Measurements from ENCODE around the gene INTS13. TPM values are rescaled to one million over a fixed set of nuclear protein-coding genes. Genes with fewer than 3 reads are reported as not detected.

INTS13 gene
- total RNA-seq, 1 donor from 2014 or later, result 14.1 TPM

DNA sequence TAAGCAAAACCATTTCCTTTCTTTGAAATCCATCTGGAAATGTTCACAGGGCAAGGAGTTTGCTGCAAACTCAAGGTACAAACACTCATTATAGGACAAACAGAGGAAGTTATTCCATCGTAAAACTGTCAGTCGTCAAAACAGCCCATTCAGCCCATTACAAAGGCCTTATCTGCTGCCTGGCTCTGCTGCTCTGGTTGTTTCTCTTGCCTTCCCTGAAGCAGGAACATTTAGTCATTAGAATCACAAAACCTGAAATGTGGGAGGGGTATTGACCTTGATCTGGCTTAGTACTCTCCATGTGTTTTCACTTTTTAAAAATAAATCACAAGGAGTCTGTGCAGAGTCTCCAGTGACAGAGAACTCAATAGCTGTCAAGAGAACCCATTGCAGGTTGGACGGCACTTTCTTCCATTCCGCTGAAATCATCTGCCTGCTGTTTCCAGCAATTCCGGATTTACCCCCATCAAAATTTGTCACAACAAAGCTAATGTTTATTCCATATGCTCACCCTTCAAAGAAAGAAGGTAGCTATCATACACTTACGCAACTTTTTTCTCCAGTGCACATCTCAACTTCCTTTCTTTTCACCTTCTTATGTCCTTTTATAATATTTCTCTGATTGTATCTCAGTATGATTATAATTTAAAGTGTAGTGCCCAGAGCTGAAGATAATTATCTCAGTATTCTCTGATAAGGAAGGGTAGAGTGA lies 80.2 kb downstream of the INTS13 start:
- ATAC-seq (no peak), DNase-seq (no peak)
- no peaks in the 10 kb centered on the region for H3K9me3 ChIP-seq
- no peaks in the 10 kb centered on the region for H3K36me3 ChIP-seq
- H3K27me3 ChIP-seq (ENCODE audit: low read depth), result no peaks in the 10 kb centered on the region
- H3K4me1 ChIP-seq, result peaks cover 10% of the 10 kb centered on the region
- no peak overlapping the region for H3K27ac ChIP-seq
- TF ChIP-seq, protein P1, sequence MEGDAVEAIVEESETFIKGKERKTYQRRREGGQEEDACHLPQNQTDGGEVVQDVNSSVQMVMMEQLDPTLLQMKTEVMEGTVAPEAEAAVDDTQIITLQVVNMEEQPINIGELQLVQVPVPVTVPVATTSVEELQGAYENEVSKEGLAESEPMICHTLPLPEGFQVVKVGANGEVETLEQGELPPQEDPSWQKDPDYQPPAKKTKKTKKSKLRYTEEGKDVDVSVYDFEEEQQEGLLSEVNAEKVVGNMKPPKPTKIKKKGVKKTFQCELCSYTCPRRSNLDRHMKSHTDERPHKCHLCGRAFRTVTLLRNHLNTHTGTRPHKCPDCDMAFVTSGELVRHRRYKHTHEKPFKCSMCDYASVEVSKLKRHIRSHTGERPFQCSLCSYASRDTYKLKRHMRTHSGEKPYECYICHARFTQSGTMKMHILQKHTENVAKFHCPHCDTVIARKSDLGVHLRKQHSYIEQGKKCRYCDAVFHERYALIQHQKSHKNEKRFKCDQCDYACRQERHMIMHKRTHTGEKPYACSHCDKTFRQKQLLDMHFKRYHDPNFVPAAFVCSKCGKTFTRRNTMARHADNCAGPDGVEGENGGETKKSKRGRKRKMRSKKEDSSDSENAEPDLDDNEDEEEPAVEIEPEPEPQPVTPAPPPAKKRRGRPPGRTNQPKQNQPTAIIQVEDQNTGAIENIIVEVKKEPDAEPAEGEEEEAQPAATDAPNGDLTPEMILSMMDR (IDR thresholded peaks at IDR 0.05), result no peak
- no peak overlapping the region for H3K4me3 ChIP-seq
- intact Hi-C loops (cut with DNase I), result no loop called here

DNA sequence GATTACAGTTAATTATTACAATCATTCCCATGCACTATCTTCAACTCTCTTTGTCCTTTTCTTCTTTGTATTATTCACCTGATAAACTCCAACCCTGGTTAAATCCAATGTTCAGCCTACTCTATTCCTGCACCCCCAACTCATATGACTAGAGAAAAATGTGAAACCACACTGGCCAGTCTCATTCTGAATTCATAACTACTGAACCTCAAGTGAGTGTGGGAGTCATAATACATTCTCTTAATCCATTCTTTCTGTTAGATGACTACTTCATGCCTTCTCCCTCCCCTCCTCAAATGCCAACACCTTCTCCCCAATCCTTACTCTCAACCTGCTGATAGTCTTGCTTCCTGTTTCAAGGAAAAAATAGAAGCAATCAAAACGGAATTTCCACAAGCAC lies 82.4 kb downstream of the INTS13 start:
- intact Hi-C loops (cut with DNase I), result no loop called here
- no peak for ATAC-seq
- TF ChIP-seq, protein P1 (IDR thresholded peaks at IDR 0.05), result no peak

More for the DNA sequence above, 82.4 kb downstream of the INTS13 start:
- Histone ChIP-seq H3K27me3 (ENCODE audit: low read depth) (no peaks in the 10 kb centered on the region), H3K9me3 (no peaks in the 10 kb centered on the region), H3K36me3 (no peaks in the 10 kb centered on the region), H3K27ac (no peak overlapping the region), H3K4me1 (peaks cover 10% of the 10 kb centered on the region), H3K4me3 (no peak overlapping the region)
- no peak for DNase-seq

Other genes with a start within 250 kb of the INTS13 start
- 64.0 TPM for gene ITPR2, start 104.8 kb downstream of the INTS13 start, total RNA-seq
- gene FGFR1OP2, start 489 bp upstream of the INTS13 start, total RNA-seq, result 55.2 TPM
- 70.9 TPM for gene TM7SF3, start 76.4 kb upstream of the INTS13 start, total RNA-seq
- 90.3 TPM for gene MED21, start 84.6 kb upstream of the INTS13 start, total RNA-seq
- gene C12orf71, start 144.6 kb upstream of the INTS13 start, total RNA-seq, result not detected

Measured in lower lobe of right lung (tissue), 2 donors.